ENCODE results near the gene TUBG2.

GRCh38 chr17:42640121-42640520 lies 19.0 kb upstream of the TUBG2 start:
- TF ChIP-seq, protein P1, sequence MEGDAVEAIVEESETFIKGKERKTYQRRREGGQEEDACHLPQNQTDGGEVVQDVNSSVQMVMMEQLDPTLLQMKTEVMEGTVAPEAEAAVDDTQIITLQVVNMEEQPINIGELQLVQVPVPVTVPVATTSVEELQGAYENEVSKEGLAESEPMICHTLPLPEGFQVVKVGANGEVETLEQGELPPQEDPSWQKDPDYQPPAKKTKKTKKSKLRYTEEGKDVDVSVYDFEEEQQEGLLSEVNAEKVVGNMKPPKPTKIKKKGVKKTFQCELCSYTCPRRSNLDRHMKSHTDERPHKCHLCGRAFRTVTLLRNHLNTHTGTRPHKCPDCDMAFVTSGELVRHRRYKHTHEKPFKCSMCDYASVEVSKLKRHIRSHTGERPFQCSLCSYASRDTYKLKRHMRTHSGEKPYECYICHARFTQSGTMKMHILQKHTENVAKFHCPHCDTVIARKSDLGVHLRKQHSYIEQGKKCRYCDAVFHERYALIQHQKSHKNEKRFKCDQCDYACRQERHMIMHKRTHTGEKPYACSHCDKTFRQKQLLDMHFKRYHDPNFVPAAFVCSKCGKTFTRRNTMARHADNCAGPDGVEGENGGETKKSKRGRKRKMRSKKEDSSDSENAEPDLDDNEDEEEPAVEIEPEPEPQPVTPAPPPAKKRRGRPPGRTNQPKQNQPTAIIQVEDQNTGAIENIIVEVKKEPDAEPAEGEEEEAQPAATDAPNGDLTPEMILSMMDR (IDR thresholded peaks at IDR 0.05; ENCODE audit: low read depth, low read length), result no peak
- TF ChIP-seq POLR2A (IDR thresholded peaks at IDR 0.05; ENCODE audit: extremely low read depth, insufficient read length) (no peak), MYC (IDR thresholded peaks at IDR 0.05; ENCODE audit: low read depth, low read length) (no peak)
- TF ChIP-seq, protein P2, sequence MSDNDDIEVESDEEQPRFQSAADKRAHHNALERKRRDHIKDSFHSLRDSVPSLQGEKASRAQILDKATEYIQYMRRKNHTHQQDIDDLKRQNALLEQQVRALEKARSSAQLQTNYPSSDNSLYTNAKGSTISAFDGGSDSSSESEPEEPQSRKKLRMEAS (IDR thresholded peaks at IDR 0.05; ENCODE audit: low read depth, low read length), result no peak
